SK-N-SH treated with all-trans-retinoic acid at 6 μM for 48 hours (cell line): ENCODE results near the gene TTC28.

Source experiments
- ARNTL ChIP-seq: fragments of 450-650 bp; formaldehyde crosslinking; IDR thresholded peaks from 2 replicates; pipeline ENCODE4 v1.5.0; 2020; ENCODE audit warnings: low read depth, mild to moderate bottlenecking, moderate library complexity, borderline replicate concordance
- BACH2 ChIP-seq: fragments of 250-450 bp; sonication (Bioruptor Pico); IDR thresholded peaks from 2 replicates; pipeline ENCODE4 v1.9.0; 2021; ENCODE audit warnings: mild to moderate bottlenecking, borderline replicate concordance
- ESRRG ChIP-seq: fragments of 250-450 bp; sonication (Bioruptor Pico); IDR thresholded peaks from 2 replicates; pipeline ENCODE4 v1.6.1; 2021; ENCODE audit warnings: mild to moderate bottlenecking
- GLIS3 ChIP-seq: fragments of 250-450 bp; sonication (Bioruptor Pico); IDR thresholded peaks from 2 replicates; pipeline ENCODE4 v1.5.0; 2020; ENCODE audit warnings: mild to moderate bottlenecking, moderate library complexity
- OSR1 ChIP-seq: fragments of 250-450 bp; sonication (Bioruptor Pico); IDR thresholded peaks from 2 replicates; pipeline ENCODE4 v1.8.0; 2022; ENCODE audit warnings: moderate library complexity, mild to moderate bottlenecking, inconsistent platforms
- POU6F1 ChIP-seq: fragments of 250-450 bp; sonication (Bioruptor Pico); IDR thresholded peaks from 2 replicates; pipeline ENCODE4 v1.8.0; 2021; ENCODE audit warnings: low read depth, mild to moderate bottlenecking, moderate library complexity, borderline replicate concordance
- PPARA ChIP-seq: fragments of 250-450 bp; sonication (Bioruptor Pico); IDR thresholded peaks from 2 replicates; pipeline ENCODE4 v1.5.0; 2020; ENCODE audit warnings: mild to moderate bottlenecking, borderline replicate concordance
- RARB ChIP-seq: fragments of 250-450 bp; sonication (Bioruptor Pico); IDR thresholded peaks from 2 replicates; pipeline ENCODE4 v1.8.0; 2021; ENCODE audit warnings: mild to moderate bottlenecking, moderate library complexity
- SNAI2 ChIP-seq: fragments of 250-450 bp; sonication (Bioruptor Pico); IDR thresholded peaks from 2 replicates; pipeline ENCODE4 v1.5.0; 2020; ENCODE audit warnings: mild to moderate bottlenecking, moderate library complexity
- ZNF565 ChIP-seq: fragments of 450-650 bp; formaldehyde crosslinking; conservative IDR thresholded peaks from 2 replicates; pipeline ENCODE4 v1.5.0; 2020; ENCODE audit warnings: low read depth, mild to moderate bottlenecking, moderate library complexity
- ZNF70 ChIP-seq: fragments of 450-650 bp; formaldehyde crosslinking; IDR thresholded peaks from 2 replicates; pipeline ENCODE4 v1.5.0; 2020; ENCODE audit warnings: mild to moderate bottlenecking, moderate library complexity
- ZNF8 ChIP-seq: fragments of 450-650 bp; formaldehyde crosslinking; IDR thresholded peaks from 2 replicates; pipeline ENCODE4 v1.5.0; 2020; ENCODE audit warnings: mild to moderate bottlenecking, moderate library complexity
- TF ChIP-seq, protein P1 (sequence below): fragments of 250-450 bp; sonication (Bioruptor Pico); IDR thresholded peaks from 2 replicates; pipeline ENCODE4 v1.8.0; 2020; ENCODE audit warnings: mild to moderate bottlenecking, moderate library complexity, borderline replicate concordance

- TF ChIP-seq POU6F1 (CRISPR knock-in tag) = no peak
- TF ChIP-seq, protein P1, sequence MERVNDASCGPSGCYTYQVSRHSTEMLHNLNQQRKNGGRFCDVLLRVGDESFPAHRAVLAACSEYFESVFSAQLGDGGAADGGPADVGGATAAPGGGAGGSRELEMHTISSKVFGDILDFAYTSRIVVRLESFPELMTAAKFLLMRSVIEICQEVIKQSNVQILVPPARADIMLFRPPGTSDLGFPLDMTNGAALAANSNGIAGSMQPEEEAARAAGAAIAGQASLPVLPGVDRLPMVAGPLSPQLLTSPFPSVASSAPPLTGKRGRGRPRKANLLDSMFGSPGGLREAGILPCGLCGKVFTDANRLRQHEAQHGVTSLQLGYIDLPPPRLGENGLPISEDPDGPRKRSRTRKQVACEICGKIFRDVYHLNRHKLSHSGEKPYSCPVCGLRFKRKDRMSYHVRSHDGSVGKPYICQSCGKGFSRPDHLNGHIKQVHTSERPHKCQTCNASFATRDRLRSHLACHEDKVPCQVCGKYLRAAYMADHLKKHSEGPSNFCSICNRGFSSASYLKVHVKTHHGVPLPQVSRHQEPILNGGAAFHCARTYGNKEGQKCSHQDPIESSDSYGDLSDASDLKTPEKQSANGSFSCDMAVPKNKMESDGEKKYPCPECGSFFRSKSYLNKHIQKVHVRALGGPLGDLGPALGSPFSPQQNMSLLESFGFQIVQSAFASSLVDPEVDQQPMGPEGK = no peak
- no peak for TF ChIP-seq RARB (CRISPR knock-in tag)
- TF ChIP-seq SNAI2 (CRISPR knock-in tag) = no peak
- no peak for TF ChIP-seq ZNF70
- no peak for TF ChIP-seq ESRRG (CRISPR knock-in tag)
- no peak for TF ChIP-seq PPARA
- no peak for TF ChIP-seq ZNF565 (CRISPR knock-in tag)
- TF ChIP-seq ARNTL (CRISPR knock-in tag) = no peak
- no peak for TF ChIP-seq ZNF8 (CRISPR knock-in tag)
- TF ChIP-seq GLIS3 (CRISPR knock-in tag) = no peak
- no peak for TF ChIP-seq BACH2 (CRISPR knock-in tag)
- no peak for TF ChIP-seq OSR1 (CRISPR knock-in tag)
Observed at GRCh38 chr22:28108851-28109250, 570.8 kb downstream of the TTC28 start.
